SK-N-SH (cell line): ENCODE data around the gene STRN3. TPM values are rescaled to one million over a fixed set of nuclear protein-coding genes. Genes with fewer than 3 reads are reported as not detected.

Experiments
- CTCF ChIA-PET: fragments of 300-600, 350-600 bp; formaldehyde crosslinking; extraction: SDS; loops from one replicate; lab custom pipeline; 2021; lab: Yijun Ruan, JAX
- POLR2A ChIA-PET: fragments of 350-600 bp; sonication (Branson Sonifier 250); formaldehyde crosslinking; extraction: SDS; loops from one replicate; lab custom pipeline; 2020; ENCODE audit warnings: antibody characterized with exemption, inconsistent platforms; lab: Yijun Ruan, JAX
- DNase-seq: peaks from one replicate; pipeline ENCODE4 v3.0.0; 2012
- H2AFZ ChIP-seq: fragments of 200-600 bp; sonication (generic); 2 replicates; pipeline ENCODE4 v1.8.1; 2016; ENCODE audit warnings: antibody characterized with exemption, mild to moderate bottlenecking, low read depth
- H3F3A ChIP-seq: fragments of 200-600 bp; sonication (generic); replicated peaks from 2 replicates; pipeline ENCODE3; 2016; ENCODE audit warnings: antibody characterized with exemption, mild to moderate bottlenecking; ENCODE audit not compliant: insufficient read depth
- H3K27ac ChIP-seq, 2 experiments: fragments of 200-500 bp in 1 of 2; fragments of 200-600 bp in 1 of 2; sonication (Bioruptor generic) in 1 of 2; sonication (generic), shearing (Covaris generic) in 1 of 2; 2 replicates each; pipeline versions ENCODE4 v1.5.1 to v1.6.1; 2014 to 2016; ENCODE audit warnings: low read depth in 2 of 2, inconsistent platforms in 1 of 2, low read length in 1 of 2, mild to moderate bottlenecking in 1 of 2, mixed read lengths in 1 of 2
- H3K27me3 ChIP-seq: fragments of 200-600 bp; sonication (generic), shearing (Covaris generic); 2 replicates; pipeline ENCODE4 v1.6.1; 2016; ENCODE audit warnings: mixed run types; ENCODE audit not compliant: insufficient read depth
- H3K36me3 ChIP-seq, 2 experiments: fragments of 200-500 bp in 1 of 2; fragments of 200-600 bp in 1 of 2; sonication (Bioruptor generic) in 1 of 2; sonication (generic) in 1 of 2; replicated peaks in 1 of 2; 2 replicates each; pipeline versions ENCODE3 to v1.5.1; 2014 to 2016; ENCODE audit warnings: low read length in 1 of 2, mild to moderate bottlenecking in 1 of 2; ENCODE audit not compliant: insufficient read depth in 2 of 2, control insufficient read depth in 1 of 2
- H3K4me1 ChIP-seq, 2 experiments: fragments of 200-500 bp in 1 of 2; fragments of 200-600 bp in 1 of 2; sonication (Bioruptor generic) in 1 of 2; sonication (generic), shearing (Covaris generic) in 1 of 2; 2 replicates each; pipeline versions ENCODE4 v1.5.1 to v1.6.1; 2014 to 2016; ENCODE audit warnings: low read depth in 1 of 2, low read length in 1 of 2, mixed run types in 1 of 2; ENCODE audit not compliant: insufficient read depth in 2 of 2, control insufficient read depth in 1 of 2
- H3K4me2 ChIP-seq: fragments of 200-600 bp; sonication (generic), shearing (Covaris generic); 2 replicates; pipeline ENCODE4 v1.6.1; 2017; ENCODE audit warnings: mixed run types
- H3K4me3 ChIP-seq, 2 experiments: fragments of 200-500 bp in 1 of 2; fragments of 200-600 bp in 1 of 2; sonication (Bioruptor generic) in 1 of 2; sonication (generic), shearing (Covaris generic) in 1 of 2; 2 replicates each; pipeline versions ENCODE4 v1.5.1 to v1.8.1; 2014 to 2016; ENCODE audit warnings: low read depth in 2 of 2, inconsistent platforms in 1 of 2, low read length in 1 of 2, mild to moderate bottlenecking in 1 of 2, mixed read lengths in 1 of 2, moderate library complexity in 1 of 2
- H3K79me2 ChIP-seq: fragments of 200-600 bp; sonication (generic); 2 replicates; pipeline ENCODE4 v1.8.1; 2017; ENCODE audit warnings: mild to moderate bottlenecking; ENCODE audit not compliant: insufficient read depth
- H3K9ac ChIP-seq: fragments of 200-600 bp; sonication (generic); 2 replicates; pipeline ENCODE4 v1.6.1; 2017; ENCODE audit warnings: mixed run types
- H3K9me2 ChIP-seq: fragments of 200-600 bp; sonication (generic); 2 replicates; pipeline ENCODE4 v1.6.1; 2017; ENCODE audit warnings: mixed run types
- H3K9me3 ChIP-seq: fragments of 200-600 bp; sonication (generic); 2 replicates; pipeline ENCODE4 v1.6.1; 2017; ENCODE audit warnings: mixed run types, mild to moderate bottlenecking, moderate library complexity
- H4K20me1 ChIP-seq: fragments of 200-600 bp; sonication (generic); 2 replicates; pipeline ENCODE4 v1.6.1; 2017; ENCODE audit warnings: mild to moderate bottlenecking, mixed run types; ENCODE audit not compliant: insufficient read depth
- ELF1 ChIP-seq: IDR thresholded peaks from 2 replicates; pipeline ENCODE4 v1.4.0; 2012
- EP300 ChIP-seq, 2 experiments: IDR thresholded peaks; 2 replicates each; pipeline versions ENCODE4 v1.4.0 to v1.6.1; 2012; ENCODE audit warnings: borderline replicate concordance in 1 of 2, low read depth in 1 of 2, low read length in 1 of 2
- FOXJ3 ChIP-seq: sonication (generic); formaldehyde crosslinking; IDR thresholded peaks from 2 replicates; pipeline ENCODE4 v1.5.1; 2020; ENCODE audit warnings: mild to moderate bottlenecking, missing genetic modification reagents
- FOXM1 ChIP-seq: IDR thresholded peaks from 2 replicates; pipeline ENCODE4 v1.4.0; 2012; ENCODE audit warnings: low read depth, mild to moderate bottlenecking
- GABPA ChIP-seq: IDR thresholded peaks from 2 replicates; pipeline ENCODE4 v1.4.0; 2012; ENCODE audit warnings: low read depth, mild to moderate bottlenecking
- JUND ChIP-seq: IDR thresholded peaks from 2 replicates; pipeline ENCODE4 v1.4.0; 2012
- MXI1 ChIP-seq: IDR thresholded peaks from 2 replicates; pipeline ENCODE4 v1.6.1; 2012; ENCODE audit warnings: mild to moderate bottlenecking, low read depth, low read length, improper control_type of control experiment
- NRF1 ChIP-seq: IDR thresholded peaks from 2 replicates; pipeline ENCODE4 v1.6.1; 2012; ENCODE audit warnings: low read depth, mild to moderate bottlenecking, low read length
- RAD21 ChIP-seq: IDR thresholded peaks from 2 replicates; pipeline ENCODE4 v1.6.1; 2012; ENCODE audit warnings: mild to moderate bottlenecking, low read length
- REST ChIP-seq: IDR thresholded peaks from 2 replicates; pipeline ENCODE4 v1.6.1; 2012; ENCODE audit warnings: mild to moderate bottlenecking, low read depth, low read length, moderate library complexity
- RFX5 ChIP-seq: IDR thresholded peaks from 2 replicates; pipeline ENCODE4 v1.6.1; 2012; ENCODE audit warnings: mild to moderate bottlenecking, improper control_type of control experiment, low read length
- RXRA ChIP-seq: IDR thresholded peaks from 2 replicates; pipeline ENCODE4 v1.4.0; 2012; ENCODE audit warnings: low read depth, mild to moderate bottlenecking, borderline replicate concordance
- SIN3A ChIP-seq: IDR thresholded peaks from 2 replicates; pipeline ENCODE4 v1.6.1; 2012; ENCODE audit warnings: low read depth, mild to moderate bottlenecking, low read length, moderate library complexity, borderline replicate concordance
- SMC3 ChIP-seq: IDR thresholded peaks from 2 replicates; pipeline ENCODE4 v1.6.1; 2012; ENCODE audit warnings: low read depth, low read length, improper control_type of control experiment
- TEAD4 ChIP-seq: IDR thresholded peaks from 2 replicates; pipeline ENCODE4 v1.4.0; 2012; ENCODE audit warnings: mild to moderate bottlenecking, borderline replicate concordance; ENCODE audit not compliant: insufficient read depth
- USF2 ChIP-seq: fragments of 150-350 bp; IDR thresholded peaks from 2 replicates; pipeline ENCODE4 v1.6.1; 2017; ENCODE audit warnings: antibody characterized with exemption, low read length, low read depth, borderline replicate concordance
- WGBS: methylation state at CpG from one replicate; pipeline ENCODE4 v1.1.6; 2017; ENCODE audit warnings: low lambda C conversion rate; 5-methylcytosine and 5-hydroxymethylcytosine counted together
- polyA plus RNA-seq, 3 experiments: library from polyadenylated mRNA; depleted of rRNA; stranded (reverse); fragments of >200 nt; gene quantifications; 2 replicates each; pipeline ENCODE4 v1.2.3, GENCODE V29; 2012
- TF ChIP-seq, protein P1 (sequence below): IDR thresholded peaks from 2 replicates; pipeline ENCODE4 v1.4.0; 2012; ENCODE audit warnings: low read depth, borderline replicate concordance

STRN3 gene
- polyA plus RNA-seq, 1 of the 3 experiments (the other 2 are of a cell fraction), result 7.2 TPM

- TF ChIP-seq, protein P1, sequence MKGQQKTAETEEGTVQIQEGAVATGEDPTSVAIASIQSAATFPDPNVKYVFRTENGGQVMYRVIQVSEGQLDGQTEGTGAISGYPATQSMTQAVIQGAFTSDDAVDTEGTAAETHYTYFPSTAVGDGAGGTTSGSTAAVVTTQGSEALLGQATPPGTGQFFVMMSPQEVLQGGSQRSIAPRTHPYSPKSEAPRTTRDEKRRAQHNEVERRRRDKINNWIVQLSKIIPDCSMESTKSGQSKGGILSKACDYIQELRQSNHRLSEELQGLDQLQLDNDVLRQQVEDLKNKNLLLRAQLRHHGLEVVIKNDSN, result no peak
- TF ChIP-seq NRF1, result no peak
Observed at GRCh38 chr14:31036552-31036951, 10.4 kb upstream of the STRN3 start (continued).

DNA sequence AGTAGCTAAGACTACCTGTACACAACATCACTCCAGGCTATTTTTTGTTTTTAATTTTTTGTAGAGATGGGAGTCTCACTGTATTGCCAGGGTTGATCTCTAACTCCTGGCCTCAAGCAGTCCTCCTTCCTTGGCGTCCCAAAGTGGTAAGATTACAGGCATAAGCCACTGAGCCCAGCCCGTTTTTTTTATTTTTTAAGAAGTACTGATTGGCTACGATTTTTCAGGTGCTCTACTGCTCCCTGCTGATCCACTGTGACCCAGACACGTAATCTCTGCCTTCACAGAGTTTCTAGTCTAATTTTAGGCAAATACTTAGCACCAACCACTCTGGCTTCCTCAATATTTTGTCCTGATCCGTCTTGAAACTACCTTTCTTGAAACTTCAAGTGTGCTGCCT lies 4.3 kb upstream of the STRN3 start:
- H3K27ac ChIP-seq, result no peak overlapping the region
- ChIA-PET CTCF (no interaction called here), POLR2A (no interaction called here)
- no peak for DNase-seq
- no peaks in the 10 kb centered on the region for H4K20me1 ChIP-seq
- no peaks in the 10 kb centered on the region for H3K27me3 ChIP-seq
- peaks cover 32% of the 10 kb centered on the region for H3K79me2 ChIP-seq
- H3K4me1 ChIP-seq, result no peaks in the 10 kb centered on the region; a peak in 1 of 4 replicates
- no peak overlapping the region for H3K4me3 ChIP-seq
- H3K9ac ChIP-seq, result no peak overlapping the region
- no peaks in the 10 kb centered on the region for H3K9me2 ChIP-seq
- TF ChIP-seq SIN3A, result no peak
- no peak for TF ChIP-seq RAD21
- TF ChIP-seq FOXM1, result no peak
- no peak for TF ChIP-seq MXI1
- no peak for TF ChIP-seq EP300 (IDR thresholded peaks at IDR 0.05; ENCODE audit: borderline replicate concordance in 1 of 2, low read depth in 1 of 2, low read length in 1 of 2)
- TF ChIP-seq JUND, result no peak
- TF ChIP-seq GABPA, result no peak
- TF ChIP-seq USF2, result no peak
- no peak for TF ChIP-seq ELF1
- no peak for TF ChIP-seq SMC3
- TF ChIP-seq REST, result no peak
- no peak for TF ChIP-seq TEAD4
- no peak for TF ChIP-seq FOXJ3 (CRISPR knock-in tag)
- no peak for TF ChIP-seq RXRA
- no peak for TF ChIP-seq NRF1
- TF ChIP-seq RFX5, result no peak
- H3K36me3 ChIP-seq, result no peaks in the 10 kb centered on the region
- H3K4me2 ChIP-seq, result no peak overlapping the region
- no peaks in the 10 kb centered on the region for H3K9me3 ChIP-seq
- 90% methylated on average over 5 of the region's 5 CpGs for WGBS
- peaks cover 34% of the 10 kb centered on the region for H3F3A ChIP-seq
- no peak overlapping the region for H2AFZ ChIP-seq
